Measurements from ENCODE around the gene ZFP69. TPM values are rescaled to one million over a fixed set of nuclear protein-coding genes. Genes with fewer than 3 reads are reported as not detected.
"Not testable (repeated sequence)": the region's sequence is repeated elsewhere in the genome, so short reads cannot be mapped to it uniquely, and the experiment has no call there.

ZFP69 gene
- total RNA-seq, 1 experiment from 2014 or later: 4.8 TPM

GRCh38 chr1:40478276-40478675 lies 1.2 kb downstream of the ZFP69 start:
- Histone ChIP-seq H3K27ac (no peak overlapping the region), H3K4me3 (peak overlapping the region; percentile 100; the same call in 1 of the 2 replicates), H3F3A (ENCODE audit: insufficient read depth, low read depth) (no peaks in the 10 kb centered on the region), H3K4me1 (replicated peaks; ENCODE audit: insufficient read depth) (peaks cover 9% of the 10 kb centered on the region; the same call in 1 of the 2 replicates), H4K20me1 (ENCODE audit: insufficient read depth) (no peaks in the 10 kb centered on the region), H2AFZ (peak overlapping the region; percentile 99; the same call in 1 of the 2 replicates), H3K27me3 (ENCODE audit: insufficient read depth, low read depth) (no peaks in the 10 kb centered on the region), H3K4me2 (peak overlapping the region; percentile 81), H3K9me2 (ENCODE audit: insufficient read depth) (no peaks in the 10 kb centered on the region), H3K9me3 (ENCODE audit: insufficient read depth, low read depth) (peaks cover 32% of the 10 kb centered on the region), H3K79me2 (ENCODE audit: low read depth) (no peaks in the 10 kb centered on the region), H3K36me3 (ENCODE audit: low read depth) (peaks cover 17% of the 10 kb centered on the region; the same call in 1 of the 2 replicates)
- CTCF ChIA-PET: no interaction called here
- DNase-seq: no peak
- TF ChIP-seq CTCF (conservative IDR thresholded peaks at IDR 0.05) (no peak), EZH2 (IDR thresholded peaks at IDR 0.05; ENCODE audit: low read depth) (no peak)
- intact Hi-C loops (cut with micrococcal nuclease; ENCODE audit: unreplicated experiment): no loop called here
- BruUV-seq (replicated peaks): no TSS peak
- POLR2A ChIA-PET (ENCODE audit: unreplicated experiment): interaction anchor here (0.7 kb wide), 1 partner anchor 53 kb away, joined by 4 read pairs; the partner anchor contains the start of gene ZNF684

DNA sequence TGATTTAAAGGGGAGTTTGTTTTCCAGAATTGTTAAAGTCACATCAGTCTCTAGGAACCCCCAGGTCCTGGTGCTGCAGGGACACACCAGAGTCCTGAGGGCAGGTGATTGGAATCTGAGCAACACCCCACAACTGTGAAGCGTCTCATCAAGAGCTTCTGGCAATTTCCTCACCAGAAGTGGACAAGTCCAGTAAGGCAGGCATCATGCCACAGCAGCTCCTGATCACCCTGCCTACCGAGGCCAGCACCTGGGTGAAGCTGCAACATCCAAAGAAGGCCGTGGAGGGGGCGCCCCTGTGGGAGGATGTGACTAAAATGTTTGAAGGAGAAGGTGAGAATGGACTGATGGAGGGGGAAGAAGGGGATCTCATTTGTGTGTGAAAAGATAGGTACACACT lies 2.1 kb downstream of the ZFP69 start:
- CTCF ChIA-PET: no interaction called here
- no peak overlapping the region for H2AFZ ChIP-seq

DNA sequence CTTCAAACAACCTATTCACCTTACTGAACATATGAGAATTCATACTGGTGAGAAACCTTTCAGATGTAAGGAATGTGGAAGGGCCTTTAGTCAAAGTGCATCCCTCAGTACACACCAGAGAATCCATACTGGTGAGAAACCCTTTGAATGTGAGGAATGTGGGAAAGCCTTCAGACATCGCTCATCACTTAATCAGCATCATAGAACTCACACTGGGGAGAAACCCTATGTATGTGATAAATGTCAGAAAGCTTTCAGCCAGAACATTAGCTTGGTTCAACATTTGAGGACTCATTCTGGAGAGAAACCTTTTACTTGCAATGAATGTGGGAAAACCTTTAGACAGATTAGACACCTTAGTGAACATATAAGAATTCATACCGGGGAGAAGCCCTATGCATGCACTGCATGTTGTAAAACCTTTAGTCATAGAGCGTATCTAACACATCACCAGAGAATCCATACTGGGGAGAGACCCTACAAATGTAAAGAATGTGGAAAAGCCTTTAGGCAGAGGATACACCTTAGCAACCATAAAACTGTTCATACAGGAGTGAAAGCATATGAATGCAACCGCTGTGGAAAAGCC lies 18.3 kb downstream of the ZFP69 start:
- CTCF ChIA-PET: interaction anchor here (0.6 kb wide), 1 partner anchor 55 kb away, joined by 3 read pairs; no protein-coding TSS in a partner anchor
- no TSS peak for BruUV-seq (replicated peaks)

More for the DNA sequence above, 2.1 kb downstream of the ZFP69 start:
- H3K4me2 ChIP-seq: no peak overlapping the region
- no peaks in the 10 kb centered on the region for H3K79me2 ChIP-seq (ENCODE audit: low read depth)
- H3K4me1 ChIP-seq (replicated peaks; ENCODE audit: insufficient read depth): peaks cover 9% of the 10 kb centered on the region; the same call in 1 of the 2 replicates
- peaks cover 31% of the 10 kb centered on the region for H3K9me3 ChIP-seq (ENCODE audit: insufficient read depth, low read depth)
- H3K27ac ChIP-seq: no peak overlapping the region
- H3K4me3 ChIP-seq: no peak overlapping the region
- intact Hi-C loops (cut with micrococcal nuclease; ENCODE audit: unreplicated experiment): no loop called here
- H3K9me2 ChIP-seq (ENCODE audit: insufficient read depth): no peaks in the 10 kb centered on the region
- no peaks in the 10 kb centered on the region for H3K27me3 ChIP-seq (ENCODE audit: insufficient read depth, low read depth)
- no peaks in the 10 kb centered on the region for H3F3A ChIP-seq (ENCODE audit: insufficient read depth, low read depth)
- H4K20me1 ChIP-seq (ENCODE audit: insufficient read depth): no peaks in the 10 kb centered on the region
- H3K36me3 ChIP-seq (ENCODE audit: low read depth): peaks cover 21% of the 10 kb centered on the region; the same call in 1 of the 2 replicates
- no peak for DNase-seq
- POLR2A ChIA-PET (ENCODE audit: unreplicated experiment): no interaction called here
- no TSS peak for BruUV-seq (replicated peaks)
- TF ChIP-seq CTCF (conservative IDR thresholded peaks at IDR 0.05): no peak

DNA sequence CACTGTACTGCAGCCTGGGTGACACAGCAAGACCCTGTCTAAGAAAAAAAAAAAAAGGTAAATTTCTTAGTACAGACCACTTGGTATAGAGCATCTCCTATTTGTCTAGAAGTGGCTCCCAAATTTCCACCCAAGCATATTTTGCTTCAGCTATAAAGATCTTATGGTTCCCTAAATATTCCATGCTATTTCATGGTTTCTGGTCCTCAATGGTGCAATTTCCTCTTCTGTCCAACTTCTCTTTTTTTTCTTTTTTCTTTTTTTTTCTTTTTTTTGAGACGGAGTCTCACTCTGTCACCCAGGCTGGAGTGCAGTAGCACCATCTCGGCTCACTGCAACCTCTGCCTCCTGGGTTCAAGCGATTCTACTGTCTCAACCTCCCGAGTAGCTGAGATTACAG lies 25.6 kb downstream of the ZFP69 start:
- POLR2A ChIA-PET (ENCODE audit: unreplicated experiment); CTCF ChIA-PET; H3K27me3 ChIP-seq (ENCODE audit: insufficient read depth, low read depth); H3K36me3 ChIP-seq (ENCODE audit: low read depth); H3K4me2 ChIP-seq; H3K4me3 ChIP-seq; H2AFZ ChIP-seq; DNase-seq; intact Hi-C loops (cut with micrococcal nuclease; ENCODE audit: unreplicated experiment); BruUV-seq (replicated peaks); H3K27ac ChIP-seq; H3K79me2 ChIP-seq (ENCODE audit: low read depth); H3F3A ChIP-seq (ENCODE audit: insufficient read depth, low read depth); H3K9me2 ChIP-seq (ENCODE audit: insufficient read depth); H3K4me1 ChIP-seq (replicated peaks; ENCODE audit: insufficient read depth); H4K20me1 ChIP-seq (ENCODE audit: insufficient read depth): not testable (repeated sequence)
- H3K9me3 ChIP-seq (ENCODE audit: insufficient read depth, low read depth): peaks cover 63% of the 10 kb centered on the region

More for the DNA sequence above, 18.3 kb downstream of the ZFP69 start:
- H3K9me2 ChIP-seq (ENCODE audit: insufficient read depth): no peaks in the 10 kb centered on the region
- intact Hi-C loops (cut with micrococcal nuclease; ENCODE audit: unreplicated experiment): no loop called here
- DNase-seq: no peak
- TF ChIP-seq EZH2 (IDR thresholded peaks at IDR 0.05; ENCODE audit: low read depth) (no peak), CTCF (conservative IDR thresholded peaks at IDR 0.05) (no peak)
- no peak overlapping the region for H3K27ac ChIP-seq
- POLR2A ChIA-PET (ENCODE audit: unreplicated experiment): no interaction called here
- H4K20me1 ChIP-seq (ENCODE audit: insufficient read depth): no peaks in the 10 kb centered on the region
- H3K27me3 ChIP-seq (ENCODE audit: insufficient read depth, low read depth): no peaks in the 10 kb centered on the region
- H3K36me3 ChIP-seq (ENCODE audit: low read depth): peaks cover 51% of the 10 kb centered on the region
- no peaks in the 10 kb centered on the region for H3K4me1 ChIP-seq (replicated peaks; ENCODE audit: insufficient read depth)
- H3K9me3 ChIP-seq (ENCODE audit: insufficient read depth, low read depth): peaks cover 66% of the 10 kb centered on the region
- H3F3A ChIP-seq (ENCODE audit: insufficient read depth, low read depth): no peaks in the 10 kb centered on the region; the same call in 1 of the 2 replicates
- H3K4me3 ChIP-seq: no peak overlapping the region
- no peak overlapping the region for H3K4me2 ChIP-seq
- no peak overlapping the region for H2AFZ ChIP-seq
- H3K79me2 ChIP-seq (ENCODE audit: low read depth): no peaks in the 10 kb centered on the region

Data from PC-9 (cell line).